ENCODE results near the gene CORO7. TPM values are rescaled to one million over a fixed set of nuclear protein-coding genes. Genes with fewer than 3 reads are reported as not detected.

CORO7 gene
- total RNA-seq, 4 donors from 2014 or later = 18.8 to 29.6 (median 25.7) TPM

DNA sequence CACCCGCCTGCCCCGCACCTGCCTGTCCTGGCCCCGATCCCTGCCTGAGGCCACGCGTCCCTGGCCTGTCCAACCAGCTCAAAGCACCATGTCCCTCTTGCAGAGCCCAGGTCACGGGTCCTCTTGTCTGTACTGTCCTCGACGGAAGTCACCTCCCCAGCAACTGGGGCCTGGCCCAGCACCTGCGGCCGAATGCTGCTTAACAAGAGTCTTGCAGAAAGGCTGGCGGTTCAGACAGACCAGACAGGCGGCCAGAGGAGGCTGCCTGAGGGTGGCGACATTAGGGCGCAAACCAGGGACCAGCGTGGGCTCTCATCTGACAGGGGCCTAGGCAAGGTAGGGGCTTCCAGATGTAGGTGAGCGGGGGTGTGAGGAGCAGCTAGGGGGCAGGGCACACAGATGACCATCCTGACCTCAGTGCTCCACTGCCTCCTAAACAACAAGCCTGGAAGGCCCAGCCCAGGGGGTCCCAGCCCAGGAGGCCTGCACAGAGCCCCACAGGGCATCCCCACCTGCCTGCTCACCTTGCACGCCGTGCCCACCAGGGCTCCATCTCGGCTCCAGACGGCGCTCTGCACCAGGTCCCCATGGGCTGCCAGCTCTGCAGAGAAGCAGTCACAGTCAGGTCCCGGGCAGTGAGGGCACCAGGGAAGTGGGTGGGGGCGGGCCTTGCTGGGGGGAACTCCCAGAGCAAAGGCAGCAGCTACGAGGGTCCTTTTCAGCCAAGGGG, 11.3 kb downstream of the CORO7 start:
- peaks cover 66% of the 10 kb centered on the region for H3K36me3 ChIP-seq

DNA sequence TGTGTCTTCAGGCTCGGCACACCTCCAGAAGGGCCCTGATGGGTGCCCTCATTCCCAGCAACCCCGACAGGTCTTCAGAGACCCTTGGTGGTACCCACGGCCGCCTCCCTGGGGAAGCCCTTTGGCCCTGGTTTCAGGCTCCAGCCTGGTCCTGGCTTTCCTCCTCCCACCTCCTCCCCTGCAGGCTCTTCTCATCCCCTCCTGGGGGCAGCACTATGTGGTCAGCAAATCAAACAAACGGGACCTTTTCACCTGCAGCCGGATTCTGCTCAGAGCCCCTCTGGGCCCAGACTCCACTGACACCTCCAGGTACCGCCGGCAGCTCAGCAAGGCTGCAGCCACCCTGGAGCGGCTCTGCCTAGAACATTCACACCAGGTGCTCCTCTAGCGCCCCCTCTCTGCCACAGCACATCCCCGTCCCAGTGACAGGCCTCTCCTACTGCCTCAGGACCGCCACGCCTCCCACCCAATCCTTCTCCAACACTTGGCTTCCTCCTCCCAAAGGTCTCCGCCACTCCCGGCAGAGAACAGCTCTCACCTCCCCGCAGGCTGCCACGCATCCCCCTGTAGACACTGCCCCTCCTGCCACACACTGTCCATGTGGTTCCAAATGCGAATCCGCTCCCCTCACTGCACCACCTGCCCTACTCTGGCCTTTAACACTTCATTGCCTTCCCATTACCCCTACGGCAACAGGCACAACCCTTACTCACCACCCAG, 12.0 kb downstream of the CORO7 start:
- Histone ChIP-seq H3K9me3 (no peaks in the 10 kb centered on the region), H3K4me1 (peaks cover 11% of the 10 kb centered on the region), H3K27me3 (no peaks in the 10 kb centered on the region), H3K27ac (no peak overlapping the region), H3K4me3 (no peak overlapping the region), H3K36me3 (peaks cover 66% of the 10 kb centered on the region)
- peak; percentile 69 to 82 for DNase-seq (ENCODE audit: low spot score in 2 of 2)
- TF ChIP-seq, protein P1, sequence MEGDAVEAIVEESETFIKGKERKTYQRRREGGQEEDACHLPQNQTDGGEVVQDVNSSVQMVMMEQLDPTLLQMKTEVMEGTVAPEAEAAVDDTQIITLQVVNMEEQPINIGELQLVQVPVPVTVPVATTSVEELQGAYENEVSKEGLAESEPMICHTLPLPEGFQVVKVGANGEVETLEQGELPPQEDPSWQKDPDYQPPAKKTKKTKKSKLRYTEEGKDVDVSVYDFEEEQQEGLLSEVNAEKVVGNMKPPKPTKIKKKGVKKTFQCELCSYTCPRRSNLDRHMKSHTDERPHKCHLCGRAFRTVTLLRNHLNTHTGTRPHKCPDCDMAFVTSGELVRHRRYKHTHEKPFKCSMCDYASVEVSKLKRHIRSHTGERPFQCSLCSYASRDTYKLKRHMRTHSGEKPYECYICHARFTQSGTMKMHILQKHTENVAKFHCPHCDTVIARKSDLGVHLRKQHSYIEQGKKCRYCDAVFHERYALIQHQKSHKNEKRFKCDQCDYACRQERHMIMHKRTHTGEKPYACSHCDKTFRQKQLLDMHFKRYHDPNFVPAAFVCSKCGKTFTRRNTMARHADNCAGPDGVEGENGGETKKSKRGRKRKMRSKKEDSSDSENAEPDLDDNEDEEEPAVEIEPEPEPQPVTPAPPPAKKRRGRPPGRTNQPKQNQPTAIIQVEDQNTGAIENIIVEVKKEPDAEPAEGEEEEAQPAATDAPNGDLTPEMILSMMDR (IDR thresholded peaks at IDR 0.05) = peak in 1 of 2 donors; percentile 45
- TF ChIP-seq EP300 (IDR thresholded peaks at IDR 0.05) = no peak
- 79% methylated on average over 20 of the region's 20 CpGs for WGBS

More for the DNA sequence above, 11.3 kb downstream of the CORO7 start:
- H3K4me3 ChIP-seq = no peak overlapping the region
- no peak overlapping the region for H3K27ac ChIP-seq
- no peaks in the 10 kb centered on the region for H3K27me3 ChIP-seq
- TF ChIP-seq, protein P1 (IDR thresholded peaks at IDR 0.05) = no peak
- TF ChIP-seq POLR2A (IDR thresholded peaks at IDR 0.05) = no peak
- TF ChIP-seq EP300 (IDR thresholded peaks at IDR 0.05) = no peak
- TF ChIP-seq POLR2AphosphoS5 (IDR thresholded peaks at IDR 0.05) = no peak
- 89% methylated on average over 17 of the region's 24 CpGs for WGBS
- peak in 1 of 2 donors; percentile 80 for DNase-seq (ENCODE audit: low spot score in 2 of 2)
- H3K9me3 ChIP-seq = no peaks in the 10 kb centered on the region
- peaks cover 17% of the 10 kb centered on the region for H3K4me1 ChIP-seq

DNA sequence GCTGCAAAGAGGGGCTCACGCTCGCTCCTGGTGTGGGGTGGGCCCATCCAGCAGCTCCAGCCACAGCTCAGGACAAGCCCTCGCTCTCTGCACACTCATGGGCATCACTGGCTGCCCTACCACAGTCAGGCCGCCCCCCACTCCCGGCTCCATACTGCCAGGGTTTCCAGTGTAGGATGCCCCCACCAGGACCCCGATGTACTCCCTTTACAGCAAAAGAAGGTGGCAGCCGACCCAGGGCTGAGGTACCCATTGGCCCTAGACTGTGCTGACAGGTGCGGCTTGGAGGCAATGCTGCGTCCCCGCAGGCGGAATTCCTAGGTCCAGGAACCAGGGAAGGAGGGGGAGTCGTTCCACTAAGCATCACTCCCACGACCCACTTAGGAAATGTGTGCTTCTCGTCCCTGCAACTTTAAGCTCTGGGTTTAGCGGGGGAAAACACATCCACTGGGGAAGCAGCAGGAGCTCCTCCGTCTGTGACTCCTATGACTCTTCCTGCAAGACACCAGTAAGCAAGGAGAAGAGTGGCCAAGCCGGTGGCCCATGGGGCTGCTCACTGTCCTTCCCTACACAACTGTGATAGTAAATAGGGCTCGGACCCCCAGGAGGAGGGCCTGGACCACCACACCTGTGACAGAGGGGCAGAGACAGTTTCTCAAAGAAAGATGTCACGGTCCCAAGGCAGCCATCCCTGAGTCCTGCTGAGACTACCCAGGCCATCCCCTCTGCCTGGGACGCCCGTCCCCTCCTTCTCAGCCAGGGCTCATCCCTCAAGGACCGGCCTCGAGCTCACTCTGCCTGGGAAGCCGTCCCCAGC, 13.1 kb downstream of the CORO7 start:
- no peak overlapping the region for H3K4me3 ChIP-seq
- DNase-seq (ENCODE audit: low spot score in 2 of 2) = peak in 1 of 2 donors; percentile 65
- peaks cover 64% of the 10 kb centered on the region for H3K36me3 ChIP-seq
- 80% methylated on average over 14 of the region's 24 CpGs for WGBS
- TF ChIP-seq EP300 (IDR thresholded peaks at IDR 0.05) (no peak), POLR2A (IDR thresholded peaks at IDR 0.05) (no peak), POLR2AphosphoS5 (IDR thresholded peaks at IDR 0.05) (no peak)
- TF ChIP-seq, protein P1 (IDR thresholded peaks at IDR 0.05) = no peak
- H3K9me3 ChIP-seq = no peaks in the 10 kb centered on the region
- no peak overlapping the region for H3K27ac ChIP-seq
- peaks cover 4% of the 10 kb centered on the region for H3K4me1 ChIP-seq
- H3K27me3 ChIP-seq = no peaks in the 10 kb centered on the region

DNA sequence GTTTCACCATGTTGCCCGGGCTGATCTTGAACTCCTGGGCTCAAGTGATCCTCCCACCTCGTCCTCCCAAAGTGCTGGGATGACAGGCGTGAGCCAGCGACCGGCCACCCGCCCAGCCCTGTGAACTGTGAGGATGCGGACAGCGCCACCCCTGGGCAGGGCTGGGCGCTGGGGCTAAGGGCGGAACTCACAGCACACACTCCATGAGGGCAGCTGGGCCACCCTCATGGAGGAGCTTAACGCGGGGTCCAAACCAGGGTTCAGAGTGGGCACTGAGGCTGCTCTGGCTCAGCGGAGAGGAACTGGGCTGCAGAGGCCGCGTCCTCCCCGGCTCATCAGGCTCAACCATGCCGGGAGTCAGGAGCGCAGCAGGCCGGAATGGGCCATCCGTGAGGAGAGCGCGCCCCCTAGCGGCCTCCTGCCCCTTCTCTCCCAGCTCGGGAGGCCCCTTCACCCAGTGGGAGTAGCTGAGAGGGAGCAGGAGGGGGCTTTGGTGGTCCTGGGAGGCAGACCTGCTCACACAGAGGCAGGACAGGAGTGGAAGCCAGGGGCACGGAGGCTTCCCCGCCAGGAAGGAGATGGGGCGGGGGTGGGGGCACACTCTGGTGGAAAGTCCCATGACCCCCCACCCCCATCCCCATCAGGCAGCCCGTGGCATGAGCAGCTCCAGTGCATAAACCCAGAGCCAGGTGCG, 13.8 kb downstream of the CORO7 start:
- DNase-seq (ENCODE audit: low spot score in 2 of 2) = peak; percentile 86 to 89
- Histone ChIP-seq H3K4me3 (no peak overlapping the region), H3K36me3 (peaks cover 60% of the 10 kb centered on the region), H3K9me3 (no peaks in the 10 kb centered on the region), H3K27ac (no peak overlapping the region), H3K4me1 (peaks cover 4% of the 10 kb centered on the region), H3K27me3 (no peaks in the 10 kb centered on the region)
- WGBS = 24% methylated on average over 14 of the region's 29 CpGs
- no peak for TF ChIP-seq EP300 (IDR thresholded peaks at IDR 0.05)
- TF ChIP-seq, protein P1 (IDR thresholded peaks at IDR 0.05) = peak; percentile 77 to 93

All from suprapubic skin (tissue), 4 donors.